ENCODE results near the gene OSBPL8.

OSBPL8 gene

DNA sequence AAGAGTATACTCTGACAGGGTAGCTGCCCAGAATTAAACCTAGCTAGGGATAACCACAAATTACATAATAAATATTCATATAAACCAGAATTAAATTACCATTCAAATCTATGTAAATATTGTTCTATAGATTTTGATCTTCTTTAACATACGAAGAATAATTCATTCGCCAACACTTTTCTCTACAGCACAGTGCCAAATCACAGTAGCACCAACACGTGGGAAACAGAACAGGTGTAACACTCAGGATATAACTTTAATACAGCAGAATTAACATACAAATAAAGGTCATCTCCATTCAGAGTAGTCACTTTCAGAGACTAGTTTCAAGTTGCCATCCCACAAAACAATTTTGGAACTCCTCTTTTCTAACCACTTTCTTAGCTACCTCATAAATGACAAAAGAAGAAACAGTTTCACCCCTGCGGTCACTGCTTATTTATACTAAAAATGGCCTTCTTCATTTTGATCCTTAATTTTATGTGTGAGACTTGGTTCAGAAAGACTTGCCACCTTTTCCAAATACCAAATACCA, 15.7 kb downstream of the OSBPL8 start:
- Histone ChIP-seq H3K4me3 (ENCODE audit: low read length) (no peak overlapping the region), H3K27ac (ENCODE audit: low read depth, low read length) (no peak overlapping the region), H3K27me3 (ENCODE audit: insufficient read depth, low read length) (no peaks in the 10 kb centered on the region), H3K9me3 (ENCODE audit: insufficient read depth, low read depth, low read length) (no peaks in the 10 kb centered on the region), H3K9ac (ENCODE audit: low read depth, low read length) (no peak overlapping the region), H3K4me1 (ENCODE audit: insufficient read depth, low read length) (peaks cover 64% of the 10 kb centered on the region), H3K36me3 (ENCODE audit: insufficient read depth, low read length) (no peaks in the 10 kb centered on the region)
- 84% methylated on average over 4 of the region's 4 CpGs for WGBS

DNA sequence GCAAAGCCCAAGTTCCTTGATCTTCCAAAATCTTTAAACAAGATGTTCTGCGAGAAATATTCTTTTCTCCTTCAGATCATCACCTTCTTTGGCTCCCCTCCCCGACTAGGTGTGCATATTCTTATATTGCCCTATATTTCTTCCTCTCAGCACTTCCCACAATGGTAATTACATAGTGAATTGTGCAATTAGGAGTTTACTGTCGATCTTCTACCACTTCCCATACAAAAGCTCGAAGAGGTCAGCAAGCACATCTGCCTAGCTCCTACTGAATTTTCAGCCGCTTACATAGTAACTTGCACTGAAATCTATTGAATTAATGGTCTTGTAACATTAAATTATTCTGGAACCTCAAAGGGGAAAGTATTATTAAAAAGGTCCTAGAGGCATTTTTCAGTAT, 16.7 kb downstream of the OSBPL8 start:
- Histone ChIP-seq H3K36me3 (ENCODE audit: insufficient read depth, low read length) (no peaks in the 10 kb centered on the region), H3K27ac (ENCODE audit: low read depth, low read length) (no peak overlapping the region), H3K27me3 (ENCODE audit: insufficient read depth, low read length) (no peaks in the 10 kb centered on the region), H3K4me1 (ENCODE audit: insufficient read depth, low read length) (peaks cover 54% of the 10 kb centered on the region), H3K4me3 (ENCODE audit: low read length) (no peak overlapping the region), H3K9me3 (ENCODE audit: insufficient read depth, low read depth, low read length) (no peaks in the 10 kb centered on the region), H3K9ac (ENCODE audit: low read depth, low read length) (no peak overlapping the region)
- WGBS = 91% methylated on average over 5 of the region's 5 CpGs

DNA sequence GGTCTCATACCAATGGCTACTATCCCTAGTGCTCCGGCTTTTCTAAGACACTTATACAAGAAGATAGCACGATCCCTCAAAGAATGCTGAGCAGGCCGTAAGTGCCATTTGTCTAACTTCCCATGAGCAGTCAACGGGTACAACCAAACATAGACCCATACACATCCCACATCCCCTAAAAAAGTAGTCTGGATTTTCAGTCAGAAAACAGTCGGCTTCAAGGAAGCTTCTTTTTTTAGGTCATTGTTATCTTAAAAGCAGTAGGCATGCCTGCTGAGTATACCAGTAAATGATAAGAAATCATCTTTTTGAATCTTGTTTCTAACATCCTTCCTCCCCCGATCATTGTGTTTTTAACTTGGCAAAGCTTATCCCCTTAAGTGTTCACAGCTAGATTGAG, 19.8 kb downstream of the OSBPL8 start:
- Histone ChIP-seq H3K9me3 (ENCODE audit: insufficient read depth, low read depth, low read length) (no peaks in the 10 kb centered on the region; the same call in 1 of the 2 replicates), H3K4me1 (ENCODE audit: insufficient read depth, low read length) (peaks cover 22% of the 10 kb centered on the region), H3K4me3 (ENCODE audit: low read length) (no peak overlapping the region), H3K27ac (ENCODE audit: low read depth, low read length) (no peak overlapping the region), H3K9ac (ENCODE audit: low read depth, low read length) (no peak overlapping the region), H3K27me3 (ENCODE audit: insufficient read depth, low read length) (no peaks in the 10 kb centered on the region), H3K36me3 (ENCODE audit: insufficient read depth, low read length) (no peaks in the 10 kb centered on the region)
- WGBS = 91% methylated on average over 6 of the region's 6 CpGs

DNA sequence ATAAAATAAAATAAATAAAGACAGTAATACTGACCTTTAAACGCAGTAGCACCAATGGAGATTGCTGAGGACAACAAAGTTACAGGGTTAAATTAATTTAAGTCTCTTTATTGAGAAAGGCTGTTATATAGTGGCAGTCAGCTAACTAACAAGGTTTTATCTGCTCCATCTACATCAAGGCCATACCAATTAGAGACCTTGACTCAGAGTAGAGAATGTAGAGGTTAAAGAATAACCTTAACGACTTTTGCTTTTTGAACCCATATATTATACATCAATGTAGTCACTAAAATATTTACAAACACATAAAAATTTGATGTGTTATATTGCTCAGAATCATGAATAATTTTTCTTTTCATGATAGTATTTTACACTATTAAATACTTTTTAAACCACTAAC, 21.6 kb downstream of the OSBPL8 start:
- Histone ChIP-seq H3K4me3 (ENCODE audit: low read length) (no peak overlapping the region), H3K9me3 (ENCODE audit: insufficient read depth, low read depth, low read length) (no peaks in the 10 kb centered on the region; the same call in 1 of the 2 replicates), H3K9ac (ENCODE audit: low read depth, low read length) (no peak overlapping the region), H3K27me3 (ENCODE audit: insufficient read depth, low read length) (no peaks in the 10 kb centered on the region), H3K4me1 (ENCODE audit: insufficient read depth, low read length) (peaks cover 21% of the 10 kb centered on the region; the same call in 1 of the 2 replicates), H3K27ac (ENCODE audit: low read depth, low read length) (no peak overlapping the region), H3K36me3 (ENCODE audit: insufficient read depth, low read length) (no peaks in the 10 kb centered on the region)
- 100% methylated on average over 1 of the region's 2 CpGs for WGBS

DNA sequence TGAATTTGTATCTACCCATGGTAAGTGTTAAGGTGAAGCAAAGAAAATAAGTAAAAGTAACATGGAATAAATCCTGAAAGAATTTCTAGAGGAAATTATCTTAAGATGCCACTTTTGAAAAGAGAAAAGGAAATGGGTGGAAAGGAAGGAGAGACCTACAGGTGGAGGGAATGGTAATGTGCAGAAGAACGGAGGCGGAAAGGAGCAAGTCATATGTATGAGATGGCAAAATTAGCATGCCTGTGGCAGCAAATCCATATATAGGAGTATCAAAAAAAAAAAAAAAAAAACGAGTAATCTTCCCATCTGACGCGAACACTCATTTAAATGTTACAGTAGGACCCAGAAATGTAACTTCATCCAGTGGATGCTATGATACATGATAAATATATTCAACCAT, 23.0 kb downstream of the OSBPL8 start:
- Histone ChIP-seq H3K4me3 (ENCODE audit: low read length) (no peak overlapping the region), H3K27me3 (ENCODE audit: insufficient read depth, low read length) (no peaks in the 10 kb centered on the region), H3K9ac (ENCODE audit: low read depth, low read length) (no peak overlapping the region), H3K27ac (ENCODE audit: low read depth, low read length) (no peak overlapping the region), H3K36me3 (ENCODE audit: insufficient read depth, low read length) (no peaks in the 10 kb centered on the region), H3K4me1 (ENCODE audit: insufficient read depth, low read length) (peaks cover 21% of the 10 kb centered on the region; the same call in 1 of the 2 replicates), H3K9me3 (ENCODE audit: insufficient read depth, low read depth, low read length) (no peaks in the 10 kb centered on the region; the same call in 1 of the 2 replicates)
- 96% methylated on average over 2 of the region's 5 CpGs for WGBS

DNA sequence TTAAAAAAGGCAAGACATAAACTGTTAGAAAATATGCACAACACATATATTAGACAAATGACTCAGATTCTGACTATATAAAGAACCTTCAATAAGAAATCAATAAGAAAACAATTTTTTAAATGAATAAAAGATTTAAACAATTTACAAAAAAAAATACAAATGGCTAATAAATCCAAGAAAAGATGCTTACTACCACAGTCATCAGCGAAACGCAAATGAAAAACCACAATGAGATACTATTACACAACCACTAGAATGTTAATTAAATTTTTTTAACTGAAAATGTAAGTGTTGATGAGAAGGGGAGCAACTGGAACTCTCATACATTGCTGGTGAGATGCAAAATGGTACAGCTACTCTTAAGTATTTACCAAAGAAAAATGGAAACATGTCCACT, 24.4 kb downstream of the OSBPL8 start:
- 80% methylated on average over 2 of the region's 2 CpGs for WGBS
- Histone ChIP-seq H3K4me3 (ENCODE audit: low read length) (no peak overlapping the region), H3K9ac (ENCODE audit: low read depth, low read length) (no peak overlapping the region), H3K27ac (ENCODE audit: low read depth, low read length) (no peak overlapping the region), H3K4me1 (ENCODE audit: insufficient read depth, low read length) (peaks cover 28% of the 10 kb centered on the region; the same call in 1 of the 2 replicates), H3K36me3 (ENCODE audit: insufficient read depth, low read length) (no peaks in the 10 kb centered on the region), H3K27me3 (ENCODE audit: insufficient read depth, low read length) (no peaks in the 10 kb centered on the region), H3K9me3 (ENCODE audit: insufficient read depth, low read depth, low read length) (no peaks in the 10 kb centered on the region; the same call in 1 of the 2 replicates)

DNA sequence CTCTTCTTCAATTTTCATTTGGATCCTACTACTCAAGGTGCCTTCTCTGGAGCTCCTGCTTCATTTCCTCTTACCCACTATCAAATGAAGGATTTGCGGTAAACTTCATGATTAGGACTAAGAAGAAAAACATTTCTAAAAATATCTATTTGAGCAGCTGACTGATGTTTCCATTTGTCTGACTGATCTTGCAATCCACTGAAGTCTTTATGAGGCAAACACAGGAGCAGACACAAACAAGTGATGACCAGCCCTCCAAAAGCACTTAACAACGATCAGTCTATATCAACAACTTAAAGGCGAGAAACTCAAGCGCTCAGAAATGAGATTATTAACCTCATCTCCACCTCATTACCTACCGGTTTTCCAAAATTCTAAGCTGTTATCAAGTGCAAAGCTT, 26.2 kb downstream of the OSBPL8 start:
- Histone ChIP-seq H3K36me3 (ENCODE audit: insufficient read depth, low read length) (no peaks in the 10 kb centered on the region), H3K4me1 (ENCODE audit: insufficient read depth, low read length) (peaks cover 31% of the 10 kb centered on the region), H3K9me3 (ENCODE audit: insufficient read depth, low read depth, low read length) (no peaks in the 10 kb centered on the region; the same call in 1 of the 2 replicates), H3K4me3 (ENCODE audit: low read length) (no peak overlapping the region), H3K27ac (ENCODE audit: low read depth, low read length) (no peak overlapping the region), H3K27me3 (ENCODE audit: insufficient read depth, low read length) (no peaks in the 10 kb centered on the region), H3K9ac (ENCODE audit: low read depth, low read length) (no peak overlapping the region)
- WGBS = 93% methylated on average over 5 of the region's 5 CpGs

DNA sequence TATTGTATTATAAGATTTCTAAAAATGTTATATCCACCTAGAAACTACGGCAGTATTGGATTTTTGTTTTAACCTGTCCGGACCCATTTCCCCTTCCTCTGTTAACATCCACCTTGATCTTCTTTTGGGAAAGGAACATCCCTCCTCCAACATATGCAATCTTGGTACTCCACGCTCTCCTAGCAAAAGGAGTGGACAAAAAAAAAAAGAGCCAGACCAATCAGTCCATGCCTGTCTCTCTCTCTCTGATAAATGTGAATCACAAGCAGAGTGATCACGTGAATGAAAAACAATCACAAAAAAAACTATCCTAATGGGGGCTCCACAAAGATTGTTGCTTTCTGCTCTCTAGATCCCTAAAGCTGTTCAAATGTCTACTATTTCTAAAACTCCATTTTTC, 27.1 kb downstream of the OSBPL8 start:
- peaks cover 2% of the 10 kb centered on the region for H3K9me3 ChIP-seq (ENCODE audit: insufficient read depth, low read depth, low read length)
- H3K27ac ChIP-seq (ENCODE audit: low read depth, low read length) = no peak overlapping the region
- H3K27me3 ChIP-seq (ENCODE audit: insufficient read depth, low read length) = no peaks in the 10 kb centered on the region
- peaks cover 31% of the 10 kb centered on the region for H3K4me1 ChIP-seq (ENCODE audit: insufficient read depth, low read length)
- no peaks in the 10 kb centered on the region; the same call in 1 of the 2 replicates for H3K36me3 ChIP-seq (ENCODE audit: insufficient read depth, low read length)
- H3K4me3 ChIP-seq (ENCODE audit: low read length) = no peak overlapping the region
- 97% methylated on average over 4 of the region's 4 CpGs for WGBS
- no peak overlapping the region for H3K9ac ChIP-seq (ENCODE audit: low read depth, low read length)

DNA sequence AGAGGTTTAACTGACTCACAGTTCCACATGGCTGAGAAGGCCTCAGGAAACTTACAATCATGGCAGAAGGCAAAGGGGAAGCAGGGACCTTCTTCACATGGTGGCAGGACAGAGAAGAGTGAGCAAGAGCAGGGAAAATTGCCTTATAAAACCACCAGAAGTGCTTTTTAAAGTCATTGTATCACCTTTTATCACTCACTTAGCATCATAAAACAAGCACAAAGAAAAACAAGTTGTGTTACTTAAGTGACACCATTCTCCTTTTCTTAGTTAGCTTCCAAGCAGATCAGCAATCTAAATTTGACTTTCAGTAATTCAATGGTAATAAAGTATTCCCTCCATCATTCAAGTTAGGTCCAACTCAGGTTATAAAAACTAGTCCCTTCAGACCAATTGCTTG, 28.5 kb downstream of the OSBPL8 start:
- Histone ChIP-seq H3K36me3 (ENCODE audit: insufficient read depth, low read length) (no peaks in the 10 kb centered on the region; the same call in 1 of the 2 replicates), H3K27me3 (ENCODE audit: insufficient read depth, low read length) (no peaks in the 10 kb centered on the region), H3K4me1 (ENCODE audit: insufficient read depth, low read length) (peaks cover 31% of the 10 kb centered on the region), H3K27ac (ENCODE audit: low read depth, low read length) (no peak overlapping the region), H3K4me3 (ENCODE audit: low read length) (no peak overlapping the region), H3K9ac (ENCODE audit: low read depth, low read length) (no peak overlapping the region), H3K9me3 (ENCODE audit: insufficient read depth, low read depth, low read length) (peaks cover 5% of the 10 kb centered on the region)

DNA sequence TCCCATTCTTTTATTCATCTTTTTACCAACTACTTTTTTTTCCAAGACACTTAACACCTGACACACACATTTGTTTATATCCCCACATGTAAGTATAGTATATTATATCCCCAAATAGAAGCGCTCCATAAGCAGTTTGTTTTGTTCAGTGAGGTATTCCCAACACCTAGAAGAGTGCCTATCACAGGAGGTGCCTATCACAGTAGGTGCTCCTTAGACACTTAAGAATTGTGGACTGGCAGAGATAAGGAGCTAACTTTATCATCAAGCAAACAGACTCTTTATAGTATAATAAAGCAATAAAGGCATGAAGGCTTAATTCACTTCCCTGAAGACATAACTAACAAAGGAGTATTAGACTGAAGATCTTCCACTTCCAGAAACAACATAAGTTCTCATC, 29.1 kb downstream of the OSBPL8 start:
- H3K4me1 ChIP-seq (ENCODE audit: insufficient read depth, low read length) = peaks cover 31% of the 10 kb centered on the region
- H3K36me3 ChIP-seq (ENCODE audit: insufficient read depth, low read length) = no peaks in the 10 kb centered on the region; the same call in 1 of the 2 replicates
- no peak overlapping the region for H3K4me3 ChIP-seq (ENCODE audit: low read length)
- H3K9ac ChIP-seq (ENCODE audit: low read depth, low read length) = no peak overlapping the region
- peaks cover 5% of the 10 kb centered on the region for H3K9me3 ChIP-seq (ENCODE audit: insufficient read depth, low read depth, low read length)
- WGBS = no CpG with 5 or more reads among the region's 1 CpG
- no peak overlapping the region for H3K27ac ChIP-seq (ENCODE audit: low read depth, low read length)
- no peaks in the 10 kb centered on the region for H3K27me3 ChIP-seq (ENCODE audit: insufficient read depth, low read length)

DNA sequence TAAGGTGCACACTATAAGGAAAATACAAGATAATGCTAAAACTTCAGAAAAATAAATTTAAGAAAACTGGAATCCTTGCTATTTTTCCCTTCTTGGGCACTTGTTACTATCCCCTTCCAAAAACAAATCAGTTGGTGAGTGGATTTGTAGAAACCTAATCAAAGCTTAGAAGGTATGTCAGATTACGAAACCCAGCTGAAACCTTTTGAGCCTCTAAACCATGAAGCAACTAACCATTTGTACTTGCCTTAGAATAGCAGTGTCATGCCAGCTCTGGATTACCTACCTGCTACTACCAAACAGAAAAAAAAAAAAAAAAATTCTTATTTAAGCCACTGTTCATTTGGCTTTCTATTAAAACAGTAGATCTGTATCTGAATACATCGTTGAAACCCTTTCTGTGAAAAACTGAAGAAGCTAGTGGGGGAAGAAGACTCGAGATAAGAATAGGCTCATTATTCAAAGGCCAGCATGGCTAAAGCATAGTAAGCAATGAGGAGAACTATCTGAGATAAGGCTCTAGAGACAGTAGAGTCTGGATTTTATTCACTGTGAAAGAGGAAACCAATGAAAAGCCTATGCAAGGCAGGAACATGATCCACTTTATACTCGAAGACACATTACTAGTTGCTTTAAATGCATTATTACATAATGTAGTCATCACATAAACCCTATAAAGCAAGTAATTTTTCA, 30.2 kb downstream of the OSBPL8 start:
- Histone ChIP-seq H3K27me3 (ENCODE audit: insufficient read depth, low read length) (no peaks in the 10 kb centered on the region), H3K9ac (ENCODE audit: low read depth, low read length) (no peak overlapping the region), H3K4me3 (ENCODE audit: low read length) (no peak overlapping the region), H3K4me1 (ENCODE audit: insufficient read depth, low read length) (peaks cover 30% of the 10 kb centered on the region), H3K27ac (ENCODE audit: low read depth, low read length) (no peak overlapping the region), H3K9me3 (ENCODE audit: insufficient read depth, low read depth, low read length) (peaks cover 5% of the 10 kb centered on the region; the same call in 1 of the 2 replicates), H3K36me3 (ENCODE audit: insufficient read depth, low read length) (no peaks in the 10 kb centered on the region; the same call in 1 of the 2 replicates)
- WGBS = 93% methylated on average over 4 of the region's 4 CpGs
